Measurements from ENCODE around the gene ME3. TPM values are rescaled to one million over a fixed set of nuclear protein-coding genes. Genes with fewer than 3 reads are reported as not detected.
A peak's percentile ranks its signal among the peaks of the same experiment; 100 is the strongest.

The ME3 gene
- total RNA-seq, 4 donors from 2014 or later: 1.9 to 18.3 (median 5.6) TPM

DNA sequence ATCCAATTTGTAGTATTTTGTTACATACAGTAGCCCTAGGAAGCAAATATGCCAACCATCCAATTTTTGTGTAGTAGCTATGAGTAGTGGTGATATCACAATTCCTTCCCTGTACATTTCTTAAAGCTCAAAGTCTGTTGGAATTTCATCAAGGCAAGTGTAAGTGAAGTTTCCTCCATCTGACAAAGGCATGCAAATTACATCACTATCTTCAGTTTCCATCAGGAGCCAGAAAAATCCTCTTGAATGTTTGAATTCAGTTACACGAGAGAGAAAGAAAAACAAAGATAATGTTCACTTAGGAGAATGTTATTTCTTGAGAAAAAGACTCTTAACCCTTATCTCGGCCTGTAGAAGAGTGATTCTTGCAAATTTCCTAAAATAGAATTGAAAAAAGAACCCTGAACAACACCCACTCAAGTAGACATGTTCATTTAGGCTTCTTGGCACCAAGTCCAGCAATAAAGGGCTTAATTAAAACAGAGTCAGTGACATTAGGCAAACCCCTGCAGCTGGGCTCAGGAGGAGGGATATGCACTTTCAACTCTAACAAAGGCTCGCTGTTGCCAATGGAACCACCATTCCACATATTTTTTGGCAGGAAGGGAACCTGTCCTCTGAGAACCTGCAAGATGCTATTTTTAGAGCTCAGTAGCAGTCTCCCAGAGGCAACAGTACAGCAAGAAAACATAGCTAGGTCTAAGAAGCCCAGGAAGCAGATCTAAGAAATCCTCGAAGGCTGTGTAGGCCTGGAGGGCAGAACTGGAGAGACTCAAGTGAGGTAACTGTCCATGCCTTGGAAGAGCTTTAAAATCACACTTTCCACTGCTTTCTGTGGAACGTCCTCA, 153.1 kb downstream of the ME3 start:
- DNase-seq: no peak
- peaks cover 0 to 44% (median 16%) of the 10 kb centered on the region in 3 donors for H3K4me1 ChIP-seq
- WGBS, 2 donors: 48 to 71% methylated on average over 4 to 5 of the region's 5 CpGs

DNA sequence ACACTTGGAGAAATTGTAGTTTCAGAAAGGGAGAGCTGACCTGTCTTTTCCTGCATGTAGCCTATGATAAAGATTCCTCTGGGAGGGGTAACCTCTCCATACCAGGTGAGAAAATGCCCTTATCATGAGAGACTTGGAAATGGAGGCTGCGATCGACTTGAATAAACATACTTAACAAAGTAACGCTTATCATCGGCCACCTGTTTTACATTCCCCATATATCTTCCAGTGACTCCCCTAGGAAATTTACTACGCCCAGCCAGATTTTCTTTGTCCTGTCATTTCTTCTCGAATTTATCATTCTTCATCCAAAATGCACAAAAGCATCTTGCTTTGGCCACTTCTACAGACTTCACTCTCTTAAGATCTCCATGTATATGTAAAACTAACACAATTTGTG, 154.2 kb downstream of the ME3 start:
- no peaks in the 10 kb centered on the region for H3K9me3 ChIP-seq

More for the DNA sequence above, 153.1 kb downstream of the ME3 start:
- intact Hi-C loops (cut with DNase I): no loop called here
- Histone ChIP-seq H3K27me3 (no peaks in the 10 kb centered on the region), H3K9me3 (no peaks in the 10 kb centered on the region), H3K27ac (peak overlapping the region in 3 of 4 donors; percentile 18 to 60 (median 46)), H3K4me3 (no peak overlapping the region), H3K36me3 (no peaks in the 10 kb centered on the region)
- TF ChIP-seq CTCF (IDR thresholded peaks at IDR 0.05): no peak
- no peak for TF ChIP-seq POLR2A (IDR thresholded peaks at IDR 0.05)

GRCh38 chr11:86517557-86517956, 154.9 kb downstream of the ME3 start:
- Histone ChIP-seq H3K4me3 (no peak overlapping the region), H3K4me1 (peaks cover 0 to 31% (median 9%) of the 10 kb centered on the region in 3 donors), H3K27me3 (no peaks in the 10 kb centered on the region), H3K9me3 (no peaks in the 10 kb centered on the region), H3K27ac (no peak overlapping the region), H3K36me3 (no peaks in the 10 kb centered on the region)
- no peak for DNase-seq
- TF ChIP-seq POLR2A (IDR thresholded peaks at IDR 0.05) (no peak), CTCF (IDR thresholded peaks at IDR 0.05) (no peak)
- intact Hi-C loops (cut with DNase I): no loop called here
- WGBS, 2 donors: 94 to 100% methylated on average over 1 of the region's 1 CpG

More for the DNA sequence above, 154.2 kb downstream of the ME3 start:
- Histone ChIP-seq H3K36me3 (no peaks in the 10 kb centered on the region), H3K4me1 (peaks cover 0 to 33% (median 9%) of the 10 kb centered on the region in 3 donors), H3K27ac (peak overlapping the region in 1 of 4 donors; percentile 37), H3K27me3 (no peaks in the 10 kb centered on the region), H3K4me3 (no peak overlapping the region)
- intact Hi-C loops (cut with DNase I): no loop called here
- TF ChIP-seq POLR2A (IDR thresholded peaks at IDR 0.05) (no peak), CTCF (IDR thresholded peaks at IDR 0.05) (no peak)
- no peak for DNase-seq
- WGBS, 2 donors: 92% methylated on average over 6 of the region's 6 CpGs

- TF ChIP-seq CTCF (IDR thresholded peaks at IDR 0.05) (no peak), POLR2A (IDR thresholded peaks at IDR 0.05) (no peak)
- Histone ChIP-seq H3K36me3 (no peaks in the 10 kb centered on the region), H3K4me3 (no peak overlapping the region), H3K4me1 (peaks cover 0 to 36% (median 9%) of the 10 kb centered on the region in 3 donors), H3K9me3 (no peaks in the 10 kb centered on the region), H3K27me3 (no peaks in the 10 kb centered on the region), H3K27ac (peak overlapping the region in 2 of 4 donors; percentile 42 to 45)
- 36 to 57% methylated on average over 7 of the region's 7 CpGs for WGBS, 2 donors
- DNase-seq: no peak
- intact Hi-C loops (cut with DNase I): no loop called here
These were observed 156.9 kb downstream of the ME3 start for GRCh38 chr11:86515297-86516094.

GRCh38 chr11:86514453-86514852, 158.0 kb downstream of the ME3 start:
- H3K27me3 ChIP-seq: no peaks in the 10 kb centered on the region
- TF ChIP-seq CTCF (IDR thresholded peaks at IDR 0.05): no peak
- no peak for TF ChIP-seq POLR2A (IDR thresholded peaks at IDR 0.05)
- no peak for DNase-seq
- H3K4me3 ChIP-seq: no peak overlapping the region
- WGBS, 2 donors: 72 to 95% methylated on average over 1 of the region's 1 CpG
- peaks cover 0 to 28% (median 7%) of the 10 kb centered on the region in 3 donors for H3K4me1 ChIP-seq
- H3K27ac ChIP-seq: no peak overlapping the region
- no peaks in the 10 kb centered on the region for H3K36me3 ChIP-seq
- intact Hi-C loops (cut with DNase I): no loop called here
- no peaks in the 10 kb centered on the region for H3K9me3 ChIP-seq
